ENCODE results near the gene PTPRR.

DNA sequence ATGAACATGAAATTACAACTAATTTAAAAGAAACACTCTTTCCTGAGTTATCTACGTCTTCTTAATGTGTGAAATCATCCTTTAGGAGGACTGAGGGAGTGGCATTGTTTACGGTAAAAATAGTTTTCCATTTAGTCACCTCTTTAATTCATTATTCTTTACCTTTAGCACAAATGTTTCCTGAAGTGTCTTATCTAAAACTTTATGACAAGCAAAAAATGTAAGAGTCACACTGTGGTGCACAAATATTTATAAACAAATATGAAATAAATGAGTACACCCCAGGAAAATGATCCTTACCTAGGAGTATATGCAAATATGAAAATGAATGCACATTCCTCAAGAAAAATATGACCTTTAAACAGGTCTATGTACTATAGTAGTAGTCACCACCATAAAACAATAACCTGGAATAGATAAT lies 104.6 kb downstream of the PTPRR start:
- TF ChIP-seq, protein P1, sequence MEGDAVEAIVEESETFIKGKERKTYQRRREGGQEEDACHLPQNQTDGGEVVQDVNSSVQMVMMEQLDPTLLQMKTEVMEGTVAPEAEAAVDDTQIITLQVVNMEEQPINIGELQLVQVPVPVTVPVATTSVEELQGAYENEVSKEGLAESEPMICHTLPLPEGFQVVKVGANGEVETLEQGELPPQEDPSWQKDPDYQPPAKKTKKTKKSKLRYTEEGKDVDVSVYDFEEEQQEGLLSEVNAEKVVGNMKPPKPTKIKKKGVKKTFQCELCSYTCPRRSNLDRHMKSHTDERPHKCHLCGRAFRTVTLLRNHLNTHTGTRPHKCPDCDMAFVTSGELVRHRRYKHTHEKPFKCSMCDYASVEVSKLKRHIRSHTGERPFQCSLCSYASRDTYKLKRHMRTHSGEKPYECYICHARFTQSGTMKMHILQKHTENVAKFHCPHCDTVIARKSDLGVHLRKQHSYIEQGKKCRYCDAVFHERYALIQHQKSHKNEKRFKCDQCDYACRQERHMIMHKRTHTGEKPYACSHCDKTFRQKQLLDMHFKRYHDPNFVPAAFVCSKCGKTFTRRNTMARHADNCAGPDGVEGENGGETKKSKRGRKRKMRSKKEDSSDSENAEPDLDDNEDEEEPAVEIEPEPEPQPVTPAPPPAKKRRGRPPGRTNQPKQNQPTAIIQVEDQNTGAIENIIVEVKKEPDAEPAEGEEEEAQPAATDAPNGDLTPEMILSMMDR (IDR thresholded peaks at IDR 0.05) = no peak
- TF ChIP-seq EP300 (IDR thresholded peaks at IDR 0.05) (no peak), POLR2AphosphoS5 (IDR thresholded peaks at IDR 0.05) (no peak), POLR2A (IDR thresholded peaks at IDR 0.05; ENCODE audit: low read depth) (no peak)

Data from esophagus muscularis mucosa (tissue), 4 donors.